Glutamatergic neuron (in vitro differentiated cells): Measurements from ENCODE around the gene CTSA. TPM values are rescaled to one million over a fixed set of nuclear protein-coding genes. Genes with fewer than 3 reads are reported as not detected.

ENCODE experiments used
- DNase-seq: peaks from one replicate; pipeline ENCODE4 v3.0.0; 2022
- H3K27ac Mint-ChIP-seq: one replicate; pipeline ENCODE4 v1.8.0; 2020; ENCODE audit warnings: mild to moderate bottlenecking, mixed read lengths, inconsistent platforms; ENCODE audit not compliant: unreplicated experiment
- H3K27me3 Mint-ChIP-seq: one replicate; pipeline ENCODE4 v1.8.0; 2020; ENCODE audit warnings: mild to moderate bottlenecking, moderate library complexity, mixed read lengths, inconsistent platforms; ENCODE audit not compliant: unreplicated experiment
- H3K36me3 Mint-ChIP-seq: one replicate; pipeline ENCODE4 v1.8.0; 2020; ENCODE audit warnings: mild to moderate bottlenecking, mixed read lengths, inconsistent platforms; ENCODE audit not compliant: unreplicated experiment
- H3K4me1 Mint-ChIP-seq: one replicate; pipeline ENCODE4 v1.8.0; 2020; ENCODE audit warnings: mild to moderate bottlenecking, low read depth, mixed read lengths, inconsistent platforms; ENCODE audit not compliant: unreplicated experiment
- H3K4me3 Mint-ChIP-seq: one replicate; pipeline ENCODE4 v1.8.0; 2020; ENCODE audit warnings: mild to moderate bottlenecking, mixed read lengths, inconsistent platforms; ENCODE audit not compliant: unreplicated experiment
- H3K9me3 Mint-ChIP-seq: one replicate; pipeline ENCODE4 v1.8.0; 2020; ENCODE audit warnings: mild to moderate bottlenecking, moderate library complexity, mixed read lengths, inconsistent platforms; ENCODE audit not compliant: unreplicated experiment
- total RNA-seq: library from RNA; stranded (reverse); fragmentation: NEBNext Ultra II Directional; extraction: Animal tissue kit (Norgen Biotek cat#: 25700); gene quantifications from one replicate; pipeline ENCODE4 v1.2.1, GENCODE V29; 2021; ENCODE audit not compliant: unreplicated experiment
- TF ChIP-seq, protein P1 (sequence below): fragments of 200-600 bp; sonication (generic); IDR thresholded peaks from one replicate; pipeline ENCODE4 v1.5.0; 2021; ENCODE audit not compliant: partially characterized antibody, unreplicated experiment

CTSA gene
- total RNA-seq, 1 donor from 2014 or later, result 63.7 TPM

DNA sequence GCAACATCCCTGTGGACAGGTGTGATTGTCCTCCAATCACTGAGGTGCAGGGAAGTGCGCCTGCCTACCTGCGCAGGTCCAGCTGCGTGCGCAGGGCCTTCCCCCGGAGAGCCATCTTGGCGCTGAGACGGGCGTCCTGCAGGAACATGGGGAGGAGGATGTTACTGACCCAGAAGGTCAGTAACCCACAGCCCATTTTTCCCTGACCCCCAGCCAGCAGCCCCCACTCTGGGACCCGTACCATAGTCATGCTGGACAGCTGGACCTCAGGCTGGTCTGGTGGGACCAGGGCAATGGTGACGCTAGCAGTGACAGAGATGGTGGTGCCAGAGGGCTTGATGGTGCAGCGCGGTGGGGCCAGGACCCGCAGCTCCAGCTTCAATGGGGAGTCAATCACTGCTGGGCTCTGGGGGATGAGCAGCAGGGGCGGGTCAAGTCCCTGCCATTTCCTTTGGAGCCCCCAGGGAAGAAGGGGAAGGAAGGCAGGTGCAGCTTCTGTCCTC is 11.1 kb downstream of the CTSA start:
- Mint-ChIP-seq H3K9me3 (peaks cover 2% of the 10 kb centered on the region), H3K36me3 (no peaks in the 10 kb centered on the region), H3K27me3 (peaks cover 8% of the 10 kb centered on the region), H3K4me3 (no peak overlapping the region), H3K27ac (no peak overlapping the region), H3K4me1 (peaks cover 5% of the 10 kb centered on the region)
- TF ChIP-seq, protein P1, sequence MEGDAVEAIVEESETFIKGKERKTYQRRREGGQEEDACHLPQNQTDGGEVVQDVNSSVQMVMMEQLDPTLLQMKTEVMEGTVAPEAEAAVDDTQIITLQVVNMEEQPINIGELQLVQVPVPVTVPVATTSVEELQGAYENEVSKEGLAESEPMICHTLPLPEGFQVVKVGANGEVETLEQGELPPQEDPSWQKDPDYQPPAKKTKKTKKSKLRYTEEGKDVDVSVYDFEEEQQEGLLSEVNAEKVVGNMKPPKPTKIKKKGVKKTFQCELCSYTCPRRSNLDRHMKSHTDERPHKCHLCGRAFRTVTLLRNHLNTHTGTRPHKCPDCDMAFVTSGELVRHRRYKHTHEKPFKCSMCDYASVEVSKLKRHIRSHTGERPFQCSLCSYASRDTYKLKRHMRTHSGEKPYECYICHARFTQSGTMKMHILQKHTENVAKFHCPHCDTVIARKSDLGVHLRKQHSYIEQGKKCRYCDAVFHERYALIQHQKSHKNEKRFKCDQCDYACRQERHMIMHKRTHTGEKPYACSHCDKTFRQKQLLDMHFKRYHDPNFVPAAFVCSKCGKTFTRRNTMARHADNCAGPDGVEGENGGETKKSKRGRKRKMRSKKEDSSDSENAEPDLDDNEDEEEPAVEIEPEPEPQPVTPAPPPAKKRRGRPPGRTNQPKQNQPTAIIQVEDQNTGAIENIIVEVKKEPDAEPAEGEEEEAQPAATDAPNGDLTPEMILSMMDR, result no peak
- no peak for DNase-seq

DNA sequence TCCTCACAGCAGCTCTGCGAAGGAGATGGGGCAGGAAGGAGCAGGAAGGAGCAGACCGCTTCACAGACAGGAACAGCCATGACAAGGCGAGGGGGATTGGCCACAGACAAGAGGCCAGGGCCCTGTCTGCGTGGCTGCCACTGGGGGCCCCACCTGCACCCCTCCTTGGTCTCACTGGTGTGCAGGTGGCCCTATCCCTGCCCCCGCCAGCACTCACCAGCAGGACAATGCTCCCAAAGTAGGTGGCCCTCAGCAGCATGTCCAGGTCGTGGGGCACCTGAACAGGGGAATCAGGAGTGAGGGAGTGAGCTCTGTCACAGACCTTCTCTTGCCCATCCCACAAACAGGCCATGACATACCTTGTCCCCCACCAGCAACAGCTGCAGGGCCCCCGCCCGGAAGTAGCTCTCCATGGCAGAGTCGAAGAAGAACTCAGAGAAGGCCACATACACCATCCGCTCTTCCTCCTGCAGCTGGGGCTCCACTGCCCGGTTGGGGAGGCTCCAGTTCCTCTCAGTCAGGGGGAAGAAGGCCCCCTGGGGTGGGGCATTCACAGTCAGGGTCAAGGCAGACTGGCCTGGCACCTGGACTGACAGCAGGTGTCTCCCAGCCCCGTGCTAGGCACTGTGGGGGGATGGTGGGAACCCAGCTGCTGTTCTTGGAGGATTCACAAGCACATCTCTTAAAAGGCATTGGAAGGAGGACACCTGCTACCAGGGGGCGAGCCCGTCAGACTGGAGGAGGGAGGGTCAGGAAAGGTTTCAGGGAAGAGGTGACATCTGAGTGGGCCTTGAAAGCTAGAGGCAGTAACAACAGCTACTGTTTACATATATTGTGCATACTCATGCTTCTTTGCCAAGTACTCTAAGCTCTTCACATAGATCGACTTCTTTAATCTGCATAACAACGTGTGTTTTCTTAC is 13.7 kb downstream of the CTSA start:
- H3K36me3 Mint-ChIP-seq, result no peaks in the 10 kb centered on the region
- H3K27me3 Mint-ChIP-seq, result no peaks in the 10 kb centered on the region
- DNase-seq, result no peak
- no peak overlapping the region for H3K4me3 Mint-ChIP-seq
- no peak overlapping the region for H3K27ac Mint-ChIP-seq
- peaks cover 3% of the 10 kb centered on the region for H3K9me3 Mint-ChIP-seq
- TF ChIP-seq, protein P1, result no peak
- no peaks in the 10 kb centered on the region for H3K4me1 Mint-ChIP-seq

DNA sequence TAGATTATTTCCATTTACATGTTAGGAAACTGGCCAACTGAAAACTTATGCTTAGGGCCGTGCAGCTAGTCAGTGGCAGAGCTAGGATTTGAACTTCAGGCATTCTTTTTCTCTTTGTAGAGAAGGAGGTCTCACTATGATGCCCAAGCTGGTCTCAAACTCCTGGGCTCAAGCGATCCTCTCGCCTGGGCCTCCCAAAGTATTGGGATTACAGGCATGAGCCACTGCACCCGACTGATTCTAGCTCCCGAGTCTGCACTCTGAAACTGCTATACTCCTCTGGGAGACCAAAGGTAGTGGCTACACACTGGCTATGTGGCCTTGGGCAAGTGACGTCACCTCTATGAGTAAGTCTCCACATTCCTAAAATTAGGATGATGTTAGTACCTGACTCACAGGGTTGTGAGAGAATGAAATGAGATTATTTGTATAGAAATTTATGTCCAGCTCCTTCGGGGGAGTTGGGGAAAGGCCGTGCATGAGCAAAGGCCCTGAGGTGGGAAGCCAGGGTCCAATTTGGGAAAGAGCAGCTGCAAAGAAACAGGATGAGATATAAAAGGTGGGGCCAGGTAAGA is 14.5 kb downstream of the CTSA start:
- Mint-ChIP-seq H3K4me1 (peaks cover 1% of the 10 kb centered on the region), H3K9me3 (peaks cover 3% of the 10 kb centered on the region), H3K27ac (no peak overlapping the region), H3K4me3 (no peak overlapping the region), H3K27me3 (peaks cover under 1% of the 10 kb centered on the region), H3K36me3 (no peaks in the 10 kb centered on the region)
- TF ChIP-seq, protein P1, result no peak
- DNase-seq, result no peak

DNA sequence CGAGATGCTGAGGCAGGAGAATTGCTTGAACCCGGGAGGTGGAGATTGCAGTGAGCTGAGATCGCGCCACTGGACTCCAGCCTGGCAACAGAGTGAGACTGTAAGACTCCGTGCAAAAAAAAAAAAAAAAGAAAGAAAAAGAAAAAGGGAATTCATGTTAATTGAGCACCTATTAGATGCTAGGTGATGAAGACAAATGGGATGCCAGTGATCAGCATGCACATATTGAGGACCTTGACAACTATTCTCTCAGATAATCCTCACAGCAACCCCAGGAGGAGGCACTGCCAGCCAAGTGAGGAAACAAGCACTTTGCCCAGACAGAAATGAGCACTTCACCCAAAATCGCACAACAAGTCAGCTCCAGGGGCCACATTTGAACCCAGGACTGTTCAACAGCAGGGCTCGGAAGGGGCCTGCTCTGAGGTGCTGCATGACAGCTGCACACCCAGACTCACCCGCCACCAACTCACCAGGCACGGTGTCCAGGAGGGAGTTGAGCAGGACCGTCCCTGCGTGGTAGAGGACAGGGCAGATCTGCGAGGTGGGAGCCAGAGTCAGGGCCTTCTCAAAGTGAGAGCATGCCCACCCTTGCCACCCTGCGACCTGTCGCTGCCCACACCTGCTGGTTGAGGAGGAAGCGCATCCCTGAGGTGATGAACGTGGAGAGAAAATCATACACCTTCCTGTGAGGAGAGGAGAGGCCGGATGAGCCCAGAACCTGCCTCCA is 16.2 kb downstream of the CTSA start:
- H3K36me3 Mint-ChIP-seq, result no peaks in the 10 kb centered on the region
- DNase-seq, result no peak
- TF ChIP-seq, protein P1, result no peak
- H3K4me3 Mint-ChIP-seq, result no peak overlapping the region
- H3K4me1 Mint-ChIP-seq, result peaks cover 3% of the 10 kb centered on the region
- H3K27ac Mint-ChIP-seq, result no peak overlapping the region
- H3K9me3 Mint-ChIP-seq, result peaks cover 3% of the 10 kb centered on the region
- peaks cover 4% of the 10 kb centered on the region for H3K27me3 Mint-ChIP-seq
